HUES6 (cell line): ENCODE measurements around the gene IMMT.
"Not testable (repeated sequence)": the region's sequence is repeated elsewhere in the genome, so short reads cannot be mapped to it uniquely, and the experiment has no call there.

Source experiments
- H3K27ac ChIP-seq: 2 replicates; pipeline ENCODE4 v1.7.0; 2013; ENCODE audit warnings: low read depth, mild to moderate bottlenecking, low read length, inconsistent platforms
- H3K27me3 ChIP-seq: 2 replicates; pipeline ENCODE4 v1.6.1; 2013; ENCODE audit warnings: low read length; ENCODE audit not compliant: control insufficient read depth, insufficient read depth
- H3K36me3 ChIP-seq: 2 replicates; pipeline ENCODE4 v1.6.1; 2013; ENCODE audit warnings: low read length; ENCODE audit not compliant: control insufficient read depth, insufficient read depth
- H3K4me1 ChIP-seq: 2 replicates; pipeline ENCODE4 v1.6.1; 2013; ENCODE audit warnings: low read length; ENCODE audit not compliant: control insufficient read depth, insufficient read depth
- H3K4me3 ChIP-seq: 2 replicates; pipeline ENCODE4 v1.5.1; 2013; ENCODE audit warnings: low read depth, low read length
- H3K9ac ChIP-seq: one replicate; pipeline ENCODE4 v1.6.1; 2013; ENCODE audit warnings: mild to moderate bottlenecking, low read length
- H3K9me3 ChIP-seq: 2 replicates; pipeline ENCODE4 v1.6.1; 2013; ENCODE audit warnings: low read depth, low read length; ENCODE audit not compliant: control insufficient read depth, insufficient read depth

The IMMT gene

DNA sequence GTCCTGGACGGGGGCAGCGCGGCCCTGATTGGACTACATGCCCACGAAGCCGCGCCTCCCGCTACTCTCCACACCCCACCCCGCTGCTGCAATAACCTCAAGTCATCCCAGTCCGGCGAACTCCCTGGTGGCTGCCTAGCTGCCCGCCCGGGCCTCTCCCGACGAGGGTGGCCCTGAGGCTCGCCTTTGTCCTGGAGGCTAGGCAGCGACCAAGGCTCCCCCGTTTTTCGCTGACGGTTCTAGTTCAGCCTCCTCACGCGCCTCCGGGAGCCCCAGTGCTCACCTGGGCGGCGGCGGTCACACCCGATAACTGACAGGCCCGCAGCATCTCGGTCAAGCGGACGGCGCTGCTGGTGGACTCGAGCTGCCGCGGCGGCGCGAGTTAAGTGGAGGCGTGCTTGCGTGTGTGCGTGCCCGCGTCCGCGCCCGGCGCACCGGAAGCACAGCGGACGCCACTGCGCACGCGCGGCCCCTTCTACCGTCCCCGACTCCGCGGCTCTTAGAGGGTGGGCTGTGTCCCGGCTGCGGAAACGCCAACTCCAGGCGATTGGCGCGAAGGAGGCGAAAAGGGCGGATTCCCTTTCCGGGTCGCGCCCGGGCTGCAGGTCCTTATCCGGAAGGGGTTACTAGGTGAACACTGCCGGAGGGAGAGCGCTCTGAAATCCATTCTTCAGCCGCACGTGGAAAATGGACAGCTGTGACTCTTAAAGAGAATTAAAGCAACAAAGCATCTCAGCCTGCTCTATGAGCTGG, at the start of gene IMMT:
IMMT (minus strand) TSS at position 408 of the 753 bp plus-strand sequence; CDS start at position 328, 80 bp downstream.
- H3K4me1 ChIP-seq, result peaks cover 5% of the 10 kb centered on the region; the same call in 1 of the 2 replicates
- H3K27me3 ChIP-seq, result no peaks in the 10 kb centered on the region
- peak within 1 kb of the TSS; percentile 96 for H3K4me3 ChIP-seq
- peak within 1 kb of the TSS; percentile 97 for H3K27ac ChIP-seq
- H3K9ac ChIP-seq, result peak within 1 kb of the TSS; percentile 99
- no peaks in the 10 kb centered on the region for H3K36me3 ChIP-seq
- no peaks in the 10 kb centered on the region for H3K9me3 ChIP-seq

DNA sequence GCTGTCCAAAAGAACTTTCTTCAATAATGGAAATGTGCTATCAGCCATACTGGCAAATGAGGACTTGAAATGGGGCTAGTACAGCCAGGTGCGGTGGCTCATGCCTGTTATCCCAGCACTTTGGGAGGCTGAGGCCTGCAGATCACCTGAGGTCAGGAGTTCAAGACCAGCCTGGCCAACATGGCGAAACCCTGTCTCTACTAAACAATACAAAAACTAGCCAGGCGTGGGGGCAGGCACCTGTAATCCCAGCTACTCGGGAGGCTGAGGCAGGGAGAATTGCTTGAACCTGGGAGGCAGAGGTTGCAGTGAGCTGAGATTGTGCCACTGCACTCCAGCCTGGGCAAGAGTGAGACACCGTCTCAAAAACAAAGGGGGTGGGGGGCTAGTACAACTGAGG, 49.5 kb upstream of the IMMT start:
- H3K36me3 ChIP-seq, H3K9ac ChIP-seq, H3K27ac ChIP-seq, H3K4me1 ChIP-seq, H3K4me3 ChIP-seq, H3K9me3 ChIP-seq, H3K27me3 ChIP-seq: not testable (repeated sequence)

DNA sequence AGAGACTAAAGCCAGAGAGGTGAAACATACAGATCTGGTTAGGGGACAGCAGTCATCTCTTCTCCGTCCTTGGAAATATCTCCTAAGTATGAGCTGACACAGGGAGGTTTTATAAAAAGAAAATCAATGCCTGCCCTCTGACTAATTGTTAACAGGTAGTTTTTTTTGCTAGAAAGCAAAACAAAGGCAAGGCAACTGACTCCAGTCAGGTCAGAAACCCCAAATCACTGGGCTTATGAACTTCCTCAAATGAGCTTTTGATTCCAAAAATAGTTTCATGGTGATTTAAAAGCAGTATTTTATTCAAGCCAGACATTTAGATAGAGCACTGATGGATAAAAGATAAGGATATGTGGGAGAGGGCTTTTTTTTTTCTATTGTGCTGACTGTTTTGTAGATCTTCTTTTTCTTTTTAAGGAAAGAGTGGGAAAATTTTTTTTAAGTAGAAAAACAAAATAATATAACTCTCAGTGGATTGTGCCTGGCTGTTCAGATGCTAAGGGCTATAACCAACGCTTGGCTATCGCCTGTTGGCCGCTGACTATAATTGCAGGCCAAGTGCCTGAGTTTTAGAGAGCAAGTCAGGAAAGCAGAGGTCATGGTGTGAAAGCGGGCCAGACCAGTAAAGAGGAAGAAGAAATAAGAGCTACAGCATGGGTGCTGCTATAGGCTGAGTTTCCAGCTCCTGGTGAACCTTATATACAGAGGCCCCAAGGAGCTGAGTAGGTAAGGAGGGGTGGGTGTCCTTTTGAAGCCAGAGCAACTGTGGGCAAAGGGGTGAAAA, 48.9 kb upstream of the IMMT start:
- Histone ChIP-seq H3K27me3 (no peaks in the 10 kb centered on the region; the same call in 1 of the 2 replicates), H3K4me3 (no peak overlapping the region), H3K4me1 (0 out of 2 replicates have a peak, but pooled peaks cover 3% of the 10 kb centered on the region), H3K9me3 (no peaks in the 10 kb centered on the region), H3K36me3 (no peaks in the 10 kb centered on the region), H3K27ac (no peak overlapping the region), H3K9ac (no peak overlapping the region)

DNA sequence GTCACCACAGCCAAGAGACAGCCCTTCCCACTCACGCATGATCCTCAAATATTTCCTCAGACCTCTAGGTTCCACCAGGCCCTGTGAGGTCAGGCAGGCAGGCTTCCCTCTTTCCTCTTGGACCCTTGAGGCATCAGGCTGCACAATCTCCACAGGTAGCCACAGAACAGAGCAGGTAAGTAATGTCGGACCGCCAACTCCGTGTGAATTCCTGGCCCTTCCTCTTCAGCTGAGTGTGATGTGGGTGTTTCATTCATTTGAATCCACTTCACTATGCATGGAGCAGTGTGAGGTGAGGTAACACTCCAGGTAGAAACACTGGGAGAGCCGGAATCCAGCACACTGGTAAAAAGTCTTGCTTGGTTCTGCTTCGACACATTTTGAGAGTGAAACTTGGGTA, 48.0 kb upstream of the IMMT start:
- Histone ChIP-seq H3K27me3 (no peaks in the 10 kb centered on the region; the same call in 1 of the 2 replicates), H3K27ac (no peak overlapping the region), H3K9me3 (no peaks in the 10 kb centered on the region), H3K9ac (no peak overlapping the region), H3K4me1 (0 out of 2 replicates have a peak, but pooled peaks cover 3% of the 10 kb centered on the region), H3K36me3 (no peaks in the 10 kb centered on the region), H3K4me3 (no peak overlapping the region)

DNA sequence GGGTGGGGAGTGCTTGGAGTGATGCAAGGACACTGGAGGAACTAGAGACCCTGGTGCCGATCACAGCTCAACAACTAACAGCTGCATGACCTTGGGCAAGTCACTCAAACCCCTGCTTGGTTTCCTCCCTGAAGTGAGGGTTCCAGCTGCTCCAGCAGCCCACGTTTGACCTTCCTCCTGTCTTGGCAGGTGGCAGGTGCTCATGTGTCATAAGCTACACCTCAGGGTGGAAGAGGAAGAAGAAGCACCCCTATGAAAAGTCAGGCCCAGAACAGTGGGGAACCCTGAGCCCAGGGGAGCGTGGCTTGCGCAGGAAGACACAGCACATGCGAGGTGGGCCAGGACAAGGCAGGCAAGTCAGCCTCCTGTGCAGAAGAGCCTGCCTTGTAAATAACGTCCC, 46.3 kb upstream of the IMMT start:
- Histone ChIP-seq H3K27ac (no peak overlapping the region), H3K27me3 (no peaks in the 10 kb centered on the region; the same call in 1 of the 2 replicates), H3K9me3 (no peaks in the 10 kb centered on the region), H3K36me3 (no peaks in the 10 kb centered on the region), H3K9ac (no peak overlapping the region), H3K4me1 (0 out of 2 replicates have a peak, but pooled peaks cover 3% of the 10 kb centered on the region), H3K4me3 (no peak overlapping the region)

DNA sequence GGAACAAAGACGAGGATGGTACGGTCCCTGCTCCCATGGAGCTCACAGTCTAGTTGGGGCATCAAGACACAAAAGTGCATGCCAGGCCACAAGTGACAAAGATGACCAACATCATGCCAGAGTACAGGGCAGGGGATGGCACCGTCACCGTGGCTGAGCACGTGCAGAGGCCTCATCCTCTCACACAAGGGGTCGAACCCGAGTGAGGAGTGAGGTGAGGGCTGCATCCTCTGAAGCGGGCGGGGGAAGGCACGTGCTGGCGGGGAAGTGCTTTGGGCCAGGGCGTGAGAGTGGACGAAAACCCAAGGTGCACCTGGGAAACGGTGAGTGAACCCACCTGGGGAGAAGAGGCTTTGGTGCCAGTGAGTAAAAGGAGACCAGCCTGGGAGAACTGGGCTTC, 45.0 kb upstream of the IMMT start:
- H3K4me1 ChIP-seq, result 0 out of 2 replicates have a peak, but pooled peaks cover 3% of the 10 kb centered on the region
- H3K9me3 ChIP-seq, result no peaks in the 10 kb centered on the region
- H3K27ac ChIP-seq, result no peak overlapping the region
- no peaks in the 10 kb centered on the region; the same call in 1 of the 2 replicates for H3K27me3 ChIP-seq
- no peak overlapping the region for H3K9ac ChIP-seq
- no peak overlapping the region for H3K4me3 ChIP-seq
- H3K36me3 ChIP-seq, result no peaks in the 10 kb centered on the region

DNA sequence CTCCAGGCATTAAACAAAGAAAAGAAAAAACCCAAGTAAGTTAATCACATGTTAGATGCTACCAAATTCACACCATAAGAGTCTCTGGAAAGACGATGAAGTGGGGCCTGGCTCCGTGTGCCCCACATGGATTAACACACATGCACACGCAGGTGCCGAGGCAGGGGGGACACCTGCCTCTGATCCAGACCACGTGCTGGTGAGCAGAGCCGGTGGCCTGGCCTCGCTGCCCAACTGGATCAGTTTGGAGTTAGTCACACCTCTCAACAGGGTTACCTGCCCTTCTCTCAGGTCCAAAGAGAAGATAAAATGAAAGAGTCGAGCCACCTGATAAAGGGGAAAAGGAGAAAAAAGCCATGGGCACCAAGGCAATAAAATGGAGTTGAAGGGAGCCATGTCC, 44.5 kb upstream of the IMMT start:
- Histone ChIP-seq H3K4me1 (0 out of 2 replicates have a peak, but pooled peaks cover 3% of the 10 kb centered on the region), H3K9me3 (no peaks in the 10 kb centered on the region), H3K36me3 (no peaks in the 10 kb centered on the region), H3K9ac (no peak overlapping the region), H3K27me3 (no peaks in the 10 kb centered on the region; the same call in 1 of the 2 replicates), H3K4me3 (no peak overlapping the region), H3K27ac (no peak overlapping the region)

DNA sequence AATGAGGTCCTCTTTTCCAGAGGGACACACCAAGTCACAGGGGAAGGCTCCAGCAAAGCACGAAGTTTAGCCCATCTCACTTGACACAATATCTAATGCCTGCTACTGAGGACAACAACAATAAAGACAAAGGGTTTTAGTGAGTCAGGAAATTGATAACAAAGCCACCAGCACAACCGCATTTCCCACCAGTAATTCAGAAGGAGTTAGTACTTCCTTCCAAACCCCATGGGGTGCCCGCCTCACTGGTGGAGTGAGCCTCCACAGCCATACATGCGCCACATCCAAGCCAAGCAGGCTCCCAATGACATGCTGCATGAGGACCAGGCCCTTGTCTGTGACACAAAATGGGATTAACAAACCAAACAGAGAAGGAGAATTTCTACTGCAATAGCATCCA, 44.1 kb upstream of the IMMT start:
- Histone ChIP-seq H3K9ac (no peak overlapping the region), H3K27me3 (no peaks in the 10 kb centered on the region; the same call in 1 of the 2 replicates), H3K4me3 (no peak overlapping the region), H3K36me3 (no peaks in the 10 kb centered on the region), H3K27ac (no peak overlapping the region), H3K9me3 (no peaks in the 10 kb centered on the region), H3K4me1 (0 out of 2 replicates have a peak, but pooled peaks cover 3% of the 10 kb centered on the region)

DNA sequence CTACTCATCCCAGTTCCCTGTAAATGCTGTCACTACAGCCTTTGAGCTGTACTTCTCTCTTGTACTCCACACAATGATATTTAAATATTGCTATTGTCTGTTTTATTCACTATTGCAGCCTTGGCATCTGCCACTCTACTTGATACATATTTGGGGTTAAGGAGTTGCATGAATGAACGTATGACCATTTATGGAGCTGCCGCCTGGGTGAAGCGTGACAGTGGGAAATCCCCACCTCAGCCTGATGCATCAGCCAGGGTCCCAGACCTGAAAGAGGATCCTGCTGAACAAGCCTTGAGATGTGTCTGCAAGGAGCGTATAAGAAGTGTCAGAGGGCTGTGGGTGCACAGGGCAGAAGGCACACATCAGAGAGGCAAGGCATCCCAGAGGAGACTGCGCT, 43.1 kb upstream of the IMMT start:
- no peak overlapping the region for H3K4me3 ChIP-seq
- 0 out of 2 replicates have a peak, but pooled peaks cover 7% of the 10 kb centered on the region for H3K4me1 ChIP-seq
- no peak overlapping the region for H3K9ac ChIP-seq
- H3K27ac ChIP-seq, result no peak overlapping the region
- no peaks in the 10 kb centered on the region; the same call in 1 of the 2 replicates for H3K27me3 ChIP-seq
- no peaks in the 10 kb centered on the region for H3K9me3 ChIP-seq
- no peaks in the 10 kb centered on the region for H3K36me3 ChIP-seq

DNA sequence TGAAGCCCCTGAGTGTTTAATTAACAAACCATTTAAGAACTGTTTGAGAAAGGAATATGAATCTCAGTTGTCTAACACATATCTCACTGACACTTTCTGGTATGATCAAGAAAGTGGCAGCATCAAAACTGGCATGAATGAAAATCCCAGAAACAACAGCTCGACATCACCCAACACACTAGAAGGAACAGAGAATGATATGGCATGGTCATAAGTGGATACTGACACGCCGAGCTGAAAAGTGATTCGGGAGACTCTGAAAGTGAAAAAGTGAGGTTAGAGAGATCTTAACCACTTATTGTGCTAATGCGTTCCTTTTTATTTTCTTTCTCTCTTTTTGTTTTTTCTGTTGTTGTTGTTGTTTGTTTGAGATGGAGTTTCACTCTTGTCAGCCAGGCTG, 41.9 kb upstream of the IMMT start:
- Histone ChIP-seq H3K9me3 (no peaks in the 10 kb centered on the region), H3K9ac (no peak overlapping the region)

More for the DNA sequence above, 41.9 kb upstream of the IMMT start:
- H3K4me3 ChIP-seq, result no peak overlapping the region
- no peak overlapping the region for H3K27ac ChIP-seq
- H3K36me3 ChIP-seq, result no peaks in the 10 kb centered on the region
- H3K27me3 ChIP-seq, result no peaks in the 10 kb centered on the region; the same call in 1 of the 2 replicates
- 0 out of 2 replicates have a peak, but pooled peaks cover 7% of the 10 kb centered on the region for H3K4me1 ChIP-seq
